ENCODE results near the gene HTR1D.
"Not testable (repeated sequence)": the region's sequence is repeated elsewhere in the genome, so short reads cannot be mapped to it uniquely, and the experiment has no call there.

HTR1D gene

DNA sequence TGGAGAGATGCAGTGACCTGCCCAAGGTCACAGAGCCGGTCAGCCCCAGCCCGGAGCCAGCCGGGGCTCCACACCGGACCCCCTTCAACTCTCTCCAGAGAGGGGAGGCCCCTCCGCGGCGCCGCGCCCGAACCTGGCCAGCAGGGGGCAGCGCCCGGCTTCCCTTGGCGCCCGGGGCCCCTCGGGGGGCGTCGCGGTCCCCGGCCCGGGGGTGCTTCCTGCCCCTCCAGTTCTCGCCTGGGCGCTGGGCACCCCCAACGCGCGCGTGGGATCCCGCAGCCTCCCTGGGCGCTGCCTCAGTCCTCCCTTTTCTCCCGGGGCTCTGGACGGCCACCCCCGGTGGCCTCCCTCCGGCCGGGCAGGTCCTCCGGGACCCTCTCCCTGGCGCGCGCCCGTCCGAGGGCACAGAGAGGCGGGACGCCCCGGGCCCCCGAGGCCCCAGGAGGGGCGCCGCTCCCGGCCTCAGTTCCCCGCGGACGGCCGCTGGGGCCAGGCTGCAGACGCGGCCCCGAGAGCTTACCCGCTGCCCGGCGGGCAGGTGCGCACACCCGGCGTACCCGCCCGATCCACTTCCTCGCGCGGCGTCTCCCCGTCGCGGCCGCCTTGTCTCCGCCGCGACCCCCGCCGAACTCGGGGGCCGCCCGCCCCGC is 406 bp downstream of the HTR1D start:
- peak in 1 of 2 experiments; percentile 12 for DNase-seq (ENCODE audit: low read depth in 2 of 2)

- DNase-seq (ENCODE audit: low read depth in 2 of 2) = no peak
Observed at GRCh38 chr1:23215751-23216449, 1.4 kb downstream of the HTR1D start.

DNA sequence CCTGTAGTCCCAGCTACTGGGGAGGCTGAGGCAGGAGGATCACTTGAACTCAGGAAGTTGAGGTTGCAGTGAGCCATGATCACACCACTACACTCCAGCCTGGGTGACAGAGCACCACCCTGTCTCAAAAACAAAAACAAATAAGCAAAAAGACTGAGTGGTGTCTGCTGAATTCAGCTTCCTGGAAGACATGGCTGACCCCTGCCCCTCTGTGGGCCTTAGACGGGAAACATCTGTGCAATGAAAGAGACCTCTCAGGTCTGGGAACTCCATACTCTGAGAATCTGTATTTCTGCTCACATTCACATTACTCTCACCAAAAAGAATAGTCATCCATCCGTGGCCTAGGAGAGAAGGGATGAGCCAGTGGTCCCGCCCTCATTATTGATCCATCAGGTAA is 2.0 kb downstream of the HTR1D start:
- DNase-seq (ENCODE audit: low read depth in 2 of 2) = no peak

- no peak for DNase-seq (ENCODE audit: low read depth in 2 of 2)
Observed at GRCh38 chr1:23214640-23215039, 2.7 kb downstream of the HTR1D start.

DNA sequence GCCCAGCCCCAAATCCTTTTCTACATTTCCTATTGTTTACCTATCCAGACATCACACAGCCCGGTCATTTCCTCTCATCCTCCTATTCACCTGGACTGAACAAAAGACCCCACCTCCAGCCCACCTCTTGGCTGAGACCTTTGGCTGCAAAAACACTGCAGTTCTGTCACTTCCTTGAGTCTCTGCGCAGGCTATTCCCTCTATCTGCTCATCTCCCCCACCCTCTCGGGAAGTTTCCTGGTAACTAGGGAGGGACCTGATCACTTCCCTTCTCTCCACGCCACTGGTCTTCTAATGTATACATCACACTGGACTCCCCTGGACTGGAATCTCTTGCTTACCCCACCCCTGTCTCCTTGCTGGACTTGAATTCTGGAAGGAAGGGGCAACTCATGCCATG is 5.3 kb downstream of the HTR1D start:
- no peak for DNase-seq (ENCODE audit: low read depth in 2 of 2)

DNA sequence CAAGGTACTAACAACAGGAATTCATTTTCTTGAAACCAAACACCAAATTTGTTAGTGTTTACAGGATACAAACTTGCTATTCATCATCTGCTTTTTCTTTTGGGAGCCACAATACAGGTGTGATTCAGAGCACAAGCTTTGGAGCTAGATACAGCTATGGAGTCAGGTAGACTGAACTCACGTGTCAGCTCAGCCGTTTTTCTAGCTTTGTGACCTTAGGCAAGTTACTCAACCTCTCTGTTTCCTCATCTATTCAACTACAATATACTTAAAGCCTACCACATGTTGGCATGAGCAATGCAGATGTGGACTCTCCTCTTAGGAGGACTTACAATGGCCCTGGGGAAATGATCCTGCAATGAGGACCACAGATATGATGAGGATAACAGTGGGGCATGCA is 6.3 kb downstream of the HTR1D start:
- DNase-seq (ENCODE audit: low read depth in 2 of 2) = no peak

DNA sequence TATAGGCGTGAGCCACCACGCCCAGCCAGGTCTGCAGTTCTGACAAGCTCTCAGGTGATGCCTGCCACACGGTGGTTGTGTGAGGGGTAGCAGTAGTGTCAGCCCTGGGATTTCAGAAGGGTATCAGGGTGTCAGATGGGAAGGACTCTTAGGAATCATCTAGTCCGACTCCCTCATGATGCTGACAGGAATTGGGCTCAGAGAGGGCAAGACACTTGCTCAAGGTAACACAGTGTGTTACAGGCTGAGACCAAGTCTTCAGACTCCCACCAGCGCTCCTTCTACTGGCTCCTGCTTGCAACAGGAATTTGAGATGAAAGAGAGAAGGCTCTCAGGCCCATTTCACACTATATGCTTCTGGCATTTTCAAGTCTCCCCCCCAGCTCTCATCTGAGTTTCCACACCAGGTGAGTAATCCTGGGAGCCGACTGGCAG is 6.9 kb downstream of the HTR1D start:
- no peak for DNase-seq (ENCODE audit: low read depth in 2 of 2)

- no peak for DNase-seq (ENCODE audit: low read depth in 2 of 2)
Observed at GRCh38 chr1:23209770-23210169, 7.5 kb downstream of the HTR1D start.

DNA sequence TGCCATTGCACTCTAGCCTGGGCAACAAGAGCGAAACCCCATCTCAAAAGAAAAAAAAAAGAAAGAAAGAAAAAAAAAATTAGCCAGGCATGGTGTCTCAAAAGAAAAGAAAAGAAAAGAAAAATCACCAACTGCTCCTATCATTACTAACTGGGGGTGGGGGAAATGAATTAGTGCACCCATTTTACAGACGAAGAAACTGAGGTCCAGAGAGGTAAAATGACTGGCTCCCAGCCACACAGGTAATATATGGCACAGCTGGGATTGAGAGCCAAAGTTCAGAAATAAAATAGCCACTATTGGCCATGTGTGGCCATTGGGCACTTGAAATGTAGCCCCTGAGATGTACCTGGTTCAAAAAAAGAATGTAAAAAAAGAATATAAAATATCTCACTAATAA is 8.8 kb downstream of the HTR1D start:
- DNase-seq (ENCODE audit: low read depth in 2 of 2) = no peak

GRCh38 chr1:23207733-23208132 is 9.6 kb downstream of the HTR1D start:
- not testable (repeated sequence) for DNase-seq (ENCODE audit: low read depth in 2 of 2)

DNA sequence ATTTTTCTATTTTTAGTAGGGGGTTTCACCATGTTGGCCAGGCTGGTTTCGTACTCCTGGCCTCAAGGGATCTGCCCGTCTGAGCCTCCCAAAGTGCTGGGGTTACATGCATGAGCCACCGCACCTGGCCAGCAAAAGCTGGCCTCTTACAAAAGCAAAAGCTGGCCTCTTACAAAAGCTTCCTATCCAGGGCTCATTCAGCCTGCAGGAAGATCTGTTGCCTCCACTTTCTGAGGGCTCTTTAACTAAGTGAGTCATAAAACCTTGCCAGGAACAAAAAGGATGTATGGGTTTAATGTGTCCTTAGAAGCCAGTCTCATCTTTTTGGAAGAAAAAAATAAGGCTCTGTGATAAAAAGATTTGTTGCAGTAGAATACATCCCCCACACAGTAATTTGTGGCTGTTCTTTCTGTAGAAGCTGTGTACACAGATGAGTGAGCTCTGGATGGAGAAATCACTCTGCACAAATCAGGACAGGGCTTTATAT is 15.0 kb downstream of the HTR1D start:
- DNase-seq (ENCODE audit: low read depth in 2 of 2) = no peak

- DNase-seq (ENCODE audit: low read depth in 2 of 2) = no peak
Observed at GRCh38 chr1:23200883-23201282, 16.4 kb downstream of the HTR1D start.

GRCh38 chr1:23198373-23198772 is 18.9 kb downstream of the HTR1D start:
- no peak for DNase-seq (ENCODE audit: low read depth in 2 of 2)

DNA sequence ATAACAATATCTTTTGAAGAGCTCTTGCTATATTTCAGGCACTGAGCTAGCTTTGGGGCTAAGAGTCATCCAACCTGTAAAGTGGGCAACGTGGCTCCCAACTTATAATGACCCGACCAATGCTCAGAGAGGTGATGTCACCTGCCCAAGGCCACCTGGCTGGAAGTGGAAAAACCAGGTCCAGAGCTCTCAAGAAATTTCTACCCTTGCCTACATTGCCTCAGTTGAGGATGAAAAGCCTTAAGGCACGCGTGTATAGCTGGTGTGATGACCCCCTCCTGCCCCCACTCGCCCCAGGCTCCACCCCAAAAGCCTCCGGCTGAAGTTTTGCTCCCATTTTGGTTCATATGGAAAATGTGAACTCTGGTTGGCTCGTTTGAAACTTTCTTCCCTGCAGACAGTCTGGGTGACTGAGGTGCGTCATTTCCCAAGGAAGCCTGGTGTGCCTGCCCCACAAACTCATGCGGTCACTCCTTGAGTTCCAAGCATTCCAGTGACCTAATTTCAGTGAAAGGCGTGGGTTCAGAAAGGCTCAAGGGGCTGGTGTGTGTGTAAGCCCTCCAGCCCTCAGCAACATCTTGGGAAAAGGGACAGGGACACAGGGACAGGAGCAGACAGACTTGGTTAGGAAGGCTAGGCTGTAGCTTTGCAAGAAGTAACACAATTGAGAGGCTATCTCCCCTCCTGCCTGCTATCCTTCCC is 20.5 kb downstream of the HTR1D start:
- DNase-seq (ENCODE audit: low read depth in 2 of 2) = no peak

- DNase-seq (ENCODE audit: low read depth in 2 of 2) = no peak
Observed at GRCh38 chr1:23194119-23194984, 22.9 kb downstream of the HTR1D start.

DNA sequence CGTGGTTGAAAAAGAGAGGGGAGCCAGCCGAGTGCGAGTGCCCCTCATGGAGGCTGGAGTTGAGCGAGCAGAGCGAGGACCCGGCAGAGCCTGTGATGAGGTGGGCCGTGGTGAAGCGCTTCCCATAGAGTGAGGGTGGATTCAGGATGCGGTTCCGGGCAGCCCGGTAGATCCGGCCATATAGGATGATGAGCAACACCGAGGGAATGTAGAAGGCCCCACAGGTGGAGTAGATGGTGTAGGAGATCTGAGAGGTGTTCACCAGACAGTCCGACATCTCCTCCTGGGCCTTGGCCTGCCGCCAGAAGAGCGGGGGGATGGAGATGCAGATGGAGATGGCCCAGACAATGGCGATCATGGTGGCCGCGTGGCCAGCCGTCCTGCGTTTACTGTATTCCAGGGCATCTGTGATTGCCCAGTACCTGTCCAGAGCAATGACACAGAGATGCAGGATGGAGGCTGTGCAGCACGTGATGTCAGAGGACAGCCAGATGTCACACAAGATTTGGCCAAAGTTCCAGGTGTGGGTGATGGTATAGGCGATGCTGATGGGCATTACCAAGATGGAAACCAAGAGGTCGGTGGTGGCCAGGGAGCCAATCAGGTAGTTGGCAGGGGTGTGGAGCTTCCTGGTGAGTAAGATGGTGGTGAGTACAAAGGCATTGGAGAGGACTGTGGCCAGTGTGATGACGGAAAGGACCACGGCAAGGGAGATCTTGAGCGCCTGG is 23.7 kb downstream of the HTR1D start:
- DNase-seq (ENCODE audit: low read depth in 2 of 2) = no peak

- no peak for DNase-seq (ENCODE audit: low read depth in 2 of 2)
Observed at GRCh38 chr1:23191199-23191598, 26.1 kb downstream of the HTR1D start.

GRCh38 chr1:23188936-23189452 is 28.3 kb downstream of the HTR1D start:
- not testable (repeated sequence) for DNase-seq (ENCODE audit: low read depth in 2 of 2)

DNA sequence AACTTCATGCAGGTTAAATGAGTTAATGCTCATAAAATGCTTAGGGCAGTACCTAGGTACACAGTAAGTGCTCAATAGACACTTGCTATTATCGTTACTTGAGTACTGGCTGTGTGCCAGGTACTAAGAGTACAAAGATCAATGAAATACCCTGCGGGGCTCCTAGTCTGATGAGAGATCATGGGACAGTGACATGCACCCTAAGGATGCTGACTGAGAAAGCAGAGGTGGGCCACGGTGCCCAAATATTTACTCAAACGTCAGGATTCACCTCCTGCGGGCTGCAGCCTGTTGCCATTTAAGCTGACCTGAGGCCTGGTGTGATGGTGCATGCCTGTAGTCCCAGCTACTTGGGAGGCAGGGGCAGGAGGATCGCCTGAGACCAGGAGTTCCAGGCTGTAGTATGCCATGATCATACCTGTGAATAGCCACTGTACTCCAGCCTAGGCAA is 28.8 kb downstream of the HTR1D start:
- no peak for DNase-seq (ENCODE audit: low read depth in 2 of 2)

DNA sequence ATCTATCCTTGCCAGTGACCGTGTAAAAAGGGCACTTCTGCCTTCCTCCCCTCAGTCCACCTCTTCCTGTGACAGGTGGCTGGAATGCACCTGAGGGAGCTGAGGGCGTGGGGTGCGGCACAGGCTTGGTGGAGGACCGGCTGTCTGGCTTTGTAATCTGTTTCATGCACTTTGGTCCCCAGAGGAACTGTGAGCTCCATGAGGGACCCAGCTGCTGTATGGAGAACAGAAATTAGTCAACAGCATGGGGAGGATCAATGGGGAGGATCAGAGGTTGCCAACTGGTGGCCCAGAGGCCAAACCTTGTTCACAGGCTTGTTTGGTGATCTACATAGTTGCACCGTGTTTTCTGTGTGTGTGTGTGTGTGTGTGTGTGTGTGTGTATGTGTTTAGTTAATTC is 29.7 kb downstream of the HTR1D start:
- DNase-seq (ENCODE audit: low read depth in 2 of 2) = no peak

- no peak for DNase-seq (ENCODE audit: low read depth in 2 of 2)
Observed at GRCh38 chr1:23185381-23185780, 31.9 kb downstream of the HTR1D start.

All from stimulated activated CD4-positive, alpha-beta T cell treated with anti-CD3 and anti-CD28 coated beads, Interleukin-12 subunit alpha, Interleukin-12 subunit beta, amount 100 ng/mL, for 24 hours (primary cell).